ENCODE measurements around the gene PANK1. TPM values are rescaled to one million over a fixed set of nuclear protein-coding genes. Genes with fewer than 3 reads are reported as not detected.

The PANK1 gene
- total and polyA plus RNA-seq, 7 experiments from 2014 or later = 0.24 to 5.9 (median 0.95) TPM

DNA sequence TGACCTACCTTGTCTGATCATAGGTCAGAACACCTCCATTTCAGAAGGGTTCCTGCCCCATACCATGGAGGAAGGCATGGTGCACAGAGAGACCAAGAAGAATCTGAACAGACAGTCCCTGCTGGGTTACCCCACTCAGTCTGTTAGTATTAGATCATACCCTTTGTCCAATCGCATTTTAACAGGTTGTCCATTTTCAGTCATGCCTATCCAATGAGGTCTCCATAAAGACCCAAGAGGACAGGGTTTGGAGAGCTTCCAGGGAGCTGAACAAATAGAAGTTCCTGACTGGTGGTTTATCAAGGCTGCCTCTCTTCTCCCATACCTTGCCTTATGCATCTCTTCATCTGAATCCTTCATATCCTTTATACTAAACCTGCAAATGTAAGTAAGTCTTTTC, 88.4 kb downstream of the PANK1 start:
- no peak overlapping the region for H3K4me3 ChIP-seq (ENCODE audit: low read length)
- H3K4me1 ChIP-seq (ENCODE audit: control insufficient read depth in 2 of 2, insufficient read depth in 2 of 2, low read length in 2 of 2) = no peaks in the 10 kb centered on the region
- H3K27ac ChIP-seq (ENCODE audit: low read depth, low read length) = no peak overlapping the region
- peaks cover 0 to 2% (median 0%) of the 10 kb centered on the region in 11 donors for H3K9me3 Mint-ChIP-seq
- intact Hi-C loops (cut with micrococcal nuclease) = no loop called here
- H3K9me3 ChIP-seq (ENCODE audit: control insufficient read depth in 2 of 3, low read length in 3 of 3) = no peaks in the 10 kb centered on the region
- no peaks in the 10 kb centered on the region for H3K4me1 Mint-ChIP-seq
- POLR2A ChIA-PET = interaction anchor here (1.1 kb wide), 1 partner anchor 50 kb away, joined by 5 read pairs; no protein-coding TSS in a partner anchor
- no peak for DNase-seq
- no peak overlapping the region for H3K4me3 Mint-ChIP-seq
- no peak overlapping the region for H3K27ac Mint-ChIP-seq
- no peaks in the 10 kb centered on the region for H3K27me3 ChIP-seq (ENCODE audit: control insufficient read depth in 2 of 2, insufficient read depth in 2 of 2, low read length in 2 of 2)
- H3K36me3 ChIP-seq (ENCODE audit: control insufficient read depth in 2 of 3, insufficient read depth in 3 of 3, low read length in 3 of 3) = no peaks in the 10 kb centered on the region
- no peak for ATAC-seq
- CTCF ChIA-PET = interaction anchor here (0.7 kb wide), 1 partner anchor 178 kb away, joined by 4 read pairs; no protein-coding TSS in a partner anchor
- peaks cover 5 to 18% (median 8%) of the 10 kb centered on the region in 5 donors for H3K27me3 Mint-ChIP-seq
- H3K36me3 Mint-ChIP-seq = no peaks in the 10 kb centered on the region

DNA sequence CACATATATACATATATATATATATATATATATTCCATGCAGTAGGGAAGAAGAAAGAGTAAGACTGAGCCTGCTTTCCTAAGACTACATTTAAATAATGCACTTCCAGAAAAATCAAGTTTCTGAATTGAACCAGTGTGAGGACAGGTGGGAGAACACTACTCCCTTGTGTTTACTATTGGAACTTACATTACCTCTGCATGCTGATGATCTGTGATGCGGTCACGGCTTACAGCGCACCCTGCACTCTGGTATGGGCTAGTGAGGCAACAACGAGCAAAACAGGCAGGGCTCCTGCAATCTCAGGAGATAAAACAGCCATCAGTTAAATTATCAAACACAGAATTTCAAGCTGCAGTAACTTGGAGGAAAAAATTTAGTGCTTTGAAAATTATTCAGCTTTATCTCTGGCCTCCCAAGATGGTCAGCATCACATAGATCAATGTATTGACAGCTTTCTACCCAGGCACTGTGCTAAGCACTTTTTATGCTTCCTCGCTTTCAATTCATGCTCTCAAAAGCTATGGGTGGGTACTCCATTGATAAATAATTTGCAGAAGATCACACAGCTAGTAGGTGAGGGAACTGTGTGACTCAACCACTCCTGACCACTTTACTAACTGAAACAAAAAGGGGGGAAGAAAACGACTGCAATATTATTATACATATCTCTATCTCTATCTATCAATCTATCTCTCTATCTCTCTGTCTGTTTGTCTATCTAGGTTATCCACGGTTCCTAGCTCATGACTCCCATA, 89.2 kb downstream of the PANK1 start:
- ATAC-seq (no peak), DNase-seq (no peak)
- Mint-ChIP-seq H3K4me1 (no peaks in the 10 kb centered on the region), H3K36me3 (no peaks in the 10 kb centered on the region), H3K27ac (no peak overlapping the region), H3K27me3 (peaks cover 5 to 18% (median 8%) of the 10 kb centered on the region in 5 donors), H3K9me3 (peaks cover 0 to 2% (median 0%) of the 10 kb centered on the region in 11 donors), H3K4me3 (no peak overlapping the region)
- Histone ChIP-seq H3K4me3 (ENCODE audit: low read length) (no peak overlapping the region), H3K27ac (ENCODE audit: low read depth, low read length) (no peak overlapping the region), H3K27me3 (ENCODE audit: control insufficient read depth in 2 of 2, insufficient read depth in 2 of 2, low read length in 2 of 2) (no peaks in the 10 kb centered on the region), H3K36me3 (ENCODE audit: control insufficient read depth in 2 of 3, insufficient read depth in 3 of 3, low read length in 3 of 3) (no peaks in the 10 kb centered on the region), H3K9me3 (ENCODE audit: control insufficient read depth in 2 of 3, low read length in 3 of 3) (no peaks in the 10 kb centered on the region), H3K4me1 (ENCODE audit: control insufficient read depth in 2 of 2, insufficient read depth in 2 of 2, low read length in 2 of 2) (no peaks in the 10 kb centered on the region)
- ChIA-PET CTCF (no interaction called here), POLR2A (interaction anchor here (1.1 kb wide), 1 partner anchor 51 kb away, joined by 5 read pairs; no protein-coding TSS in a partner anchor)
- intact Hi-C loops (cut with micrococcal nuclease) = no loop called here

DNA sequence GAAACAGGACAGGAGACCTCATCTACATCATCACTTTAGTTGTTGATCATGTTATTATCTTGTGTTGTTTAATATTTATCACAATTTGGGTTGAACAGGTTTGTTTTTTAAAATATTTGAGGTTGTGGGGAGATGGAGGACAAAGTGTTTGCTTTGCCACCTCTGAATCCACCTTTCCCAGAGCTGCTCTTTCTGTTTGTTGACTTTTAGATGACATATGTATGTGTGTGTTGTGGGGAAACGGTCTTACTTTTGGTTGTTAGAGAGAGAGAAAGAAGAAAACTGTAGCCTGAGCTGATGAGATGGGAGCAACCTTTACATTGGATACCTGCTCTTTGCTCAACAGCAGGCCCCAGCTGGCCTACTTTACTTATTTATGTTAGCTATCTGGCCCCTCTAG, 90.6 kb downstream of the PANK1 start:
- H3K4me3 Mint-ChIP-seq = no peak overlapping the region
- peaks cover 5 to 17% (median 11%) of the 10 kb centered on the region in 5 donors for H3K27me3 Mint-ChIP-seq
- Histone ChIP-seq H3K27ac (ENCODE audit: low read depth, low read length) (no peak overlapping the region), H3K27me3 (ENCODE audit: control insufficient read depth in 2 of 2, insufficient read depth in 2 of 2, low read length in 2 of 2) (no peaks in the 10 kb centered on the region), H3K36me3 (ENCODE audit: control insufficient read depth in 2 of 3, insufficient read depth in 3 of 3, low read length in 3 of 3) (no peaks in the 10 kb centered on the region), H3K4me3 (ENCODE audit: low read length) (no peak overlapping the region), H3K4me1 (ENCODE audit: control insufficient read depth in 2 of 2, insufficient read depth in 2 of 2, low read length in 2 of 2) (no peaks in the 10 kb centered on the region), H3K9me3 (ENCODE audit: control insufficient read depth in 2 of 3, low read length in 3 of 3) (no peaks in the 10 kb centered on the region)
- DNase-seq (no peak), ATAC-seq (no peak)
- H3K36me3 Mint-ChIP-seq = no peaks in the 10 kb centered on the region
- POLR2A ChIA-PET = no interaction called here
- H3K27ac Mint-ChIP-seq = no peak overlapping the region
- H3K4me1 Mint-ChIP-seq = no peaks in the 10 kb centered on the region
- intact Hi-C loops (cut with micrococcal nuclease) = no loop called here
- CTCF ChIA-PET = no interaction called here
- H3K9me3 Mint-ChIP-seq = peaks cover 0 to 2% (median 0%) of the 10 kb centered on the region in 11 donors

DNA sequence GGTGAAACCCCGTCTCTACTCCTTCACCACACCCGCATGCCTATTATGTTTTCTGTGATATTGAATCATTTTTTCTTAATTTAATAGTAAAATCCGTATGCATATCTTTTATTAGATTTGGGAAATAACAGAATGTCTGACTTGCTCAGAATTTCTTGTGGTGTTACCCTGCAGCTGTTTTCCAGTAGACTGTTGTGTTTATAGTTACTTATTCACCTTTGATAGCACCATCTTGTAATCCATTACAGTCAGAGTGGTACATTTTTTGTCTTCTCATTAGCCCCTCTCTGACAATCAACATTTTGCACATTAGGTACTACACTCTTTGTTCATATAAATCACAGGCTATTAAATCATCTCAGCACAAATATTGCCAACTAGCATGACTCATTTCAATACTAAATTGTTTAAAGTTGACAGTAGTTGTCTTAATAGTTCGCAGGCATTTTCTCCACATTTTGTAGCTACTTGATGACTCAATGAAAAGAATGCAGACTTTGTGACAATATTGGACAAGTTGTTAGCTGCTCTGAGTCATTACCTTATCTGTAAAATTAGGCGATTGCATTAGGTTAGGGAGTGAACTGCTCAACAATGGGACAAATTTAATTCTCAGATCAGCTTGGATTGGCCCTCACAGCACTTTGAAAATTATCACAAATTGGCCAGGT, 91.8 kb downstream of the PANK1 start:
- no peaks in the 10 kb centered on the region for H3K4me1 Mint-ChIP-seq
- H3K36me3 Mint-ChIP-seq = no peaks in the 10 kb centered on the region
- peaks cover 4 to 15% (median 7%) of the 10 kb centered on the region in 5 donors for H3K27me3 Mint-ChIP-seq
- intact Hi-C loops (cut with micrococcal nuclease) = no loop called here
- no peak overlapping the region for H3K27ac Mint-ChIP-seq
- Histone ChIP-seq H3K27me3 (ENCODE audit: control insufficient read depth in 2 of 2, insufficient read depth in 2 of 2, low read length in 2 of 2) (no peaks in the 10 kb centered on the region), H3K27ac (ENCODE audit: low read depth, low read length) (no peak overlapping the region), H3K4me3 (ENCODE audit: low read length) (no peak overlapping the region), H3K36me3 (ENCODE audit: control insufficient read depth in 2 of 3, insufficient read depth in 3 of 3, low read length in 3 of 3) (no peaks in the 10 kb centered on the region), H3K4me1 (ENCODE audit: control insufficient read depth in 2 of 2, insufficient read depth in 2 of 2, low read length in 2 of 2) (no peaks in the 10 kb centered on the region), H3K9me3 (ENCODE audit: control insufficient read depth in 2 of 3, low read length in 3 of 3) (no peaks in the 10 kb centered on the region)
- DNase-seq (no peak), ATAC-seq (no peak)
- CTCF ChIA-PET = no interaction called here
- POLR2A ChIA-PET = no interaction called here
- H3K4me3 Mint-ChIP-seq = no peak overlapping the region
- no peaks in the 10 kb centered on the region for H3K9me3 Mint-ChIP-seq

DNA sequence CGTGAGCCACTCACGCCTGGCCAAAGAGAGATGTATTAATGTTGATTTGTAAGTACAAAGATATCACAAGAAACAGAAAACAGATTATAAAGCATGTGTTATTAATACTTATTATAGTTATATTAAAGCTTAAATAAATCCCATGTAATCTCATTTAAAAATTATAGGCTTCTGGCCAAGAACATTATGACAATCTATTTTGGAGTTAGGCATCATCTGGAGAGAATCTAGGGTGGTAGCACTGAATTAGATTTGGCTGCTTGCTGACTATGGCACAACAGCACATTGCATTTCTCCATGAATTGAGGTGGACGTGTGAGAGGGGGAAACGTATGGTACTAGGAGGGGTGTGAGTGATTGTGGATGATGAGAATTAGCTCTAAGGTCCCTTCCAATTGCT, 92.8 kb downstream of the PANK1 start:
- Mint-ChIP-seq H3K4me1 (no peaks in the 10 kb centered on the region), H3K27me3 (peaks cover 0 to 19% (median 4%) of the 10 kb centered on the region in 5 donors), H3K27ac (no peak overlapping the region), H3K36me3 (no peaks in the 10 kb centered on the region), H3K4me3 (no peak overlapping the region), H3K9me3 (no peaks in the 10 kb centered on the region)
- Histone ChIP-seq H3K36me3 (ENCODE audit: control insufficient read depth in 2 of 3, insufficient read depth in 3 of 3, low read length in 3 of 3) (no peaks in the 10 kb centered on the region), H3K27me3 (ENCODE audit: control insufficient read depth in 2 of 2, insufficient read depth in 2 of 2, low read length in 2 of 2) (no peaks in the 10 kb centered on the region), H3K9me3 (ENCODE audit: control insufficient read depth in 2 of 3, low read length in 3 of 3) (no peaks in the 10 kb centered on the region), H3K27ac (ENCODE audit: low read depth, low read length) (no peak overlapping the region), H3K4me1 (ENCODE audit: control insufficient read depth in 2 of 2, insufficient read depth in 2 of 2, low read length in 2 of 2) (no peaks in the 10 kb centered on the region), H3K4me3 (ENCODE audit: low read length) (no peak overlapping the region)
- intact Hi-C loops (cut with micrococcal nuclease) = no loop called here
- ChIA-PET POLR2A (no interaction called here), CTCF (no interaction called here)
- DNase-seq (no peak), ATAC-seq (no peak)

DNA sequence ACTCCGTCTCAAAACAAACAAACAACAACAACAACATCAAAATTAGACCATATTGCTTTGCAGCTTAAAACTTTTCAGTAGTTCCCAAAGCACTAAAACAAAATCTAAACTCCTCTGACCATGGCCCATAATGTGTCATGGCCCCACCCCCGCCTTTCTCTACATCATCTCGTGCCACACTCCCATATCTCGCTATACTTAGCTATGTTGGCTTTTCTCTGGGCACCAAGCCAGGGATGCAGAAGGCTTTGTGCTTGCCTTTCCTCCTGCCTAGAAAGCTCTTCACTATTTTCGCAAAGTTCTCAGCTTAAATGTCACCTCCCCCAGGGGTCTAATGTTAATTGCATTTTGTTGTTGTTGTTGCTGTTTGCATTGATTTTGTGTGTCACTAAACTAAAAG, 94.5 kb downstream of the PANK1 start:
- no peaks in the 10 kb centered on the region for H3K36me3 Mint-ChIP-seq
- no peak overlapping the region for H3K27ac Mint-ChIP-seq
- H3K27me3 Mint-ChIP-seq = peaks cover 0 to 25% (median 4%) of the 10 kb centered on the region in 5 donors
- Histone ChIP-seq H3K4me1 (ENCODE audit: control insufficient read depth in 2 of 2, insufficient read depth in 2 of 2, low read length in 2 of 2) (no peaks in the 10 kb centered on the region), H3K27me3 (ENCODE audit: control insufficient read depth in 2 of 2, insufficient read depth in 2 of 2, low read length in 2 of 2) (no peaks in the 10 kb centered on the region), H3K9me3 (ENCODE audit: control insufficient read depth in 2 of 3, low read length in 3 of 3) (no peaks in the 10 kb centered on the region), H3K4me3 (ENCODE audit: low read length) (no peak overlapping the region), H3K27ac (ENCODE audit: low read depth, low read length) (no peak overlapping the region), H3K36me3 (ENCODE audit: control insufficient read depth in 2 of 3, insufficient read depth in 3 of 3, low read length in 3 of 3) (no peaks in the 10 kb centered on the region)
- ATAC-seq (no peak), DNase-seq (no peak)
- no peaks in the 10 kb centered on the region for H3K4me1 Mint-ChIP-seq
- POLR2A ChIA-PET = no interaction called here
- H3K4me3 Mint-ChIP-seq = no peak overlapping the region
- CTCF ChIA-PET = no interaction called here
- intact Hi-C loops (cut with micrococcal nuclease) = no loop called here
- peaks cover 0 to 5% (median under 1%) of the 10 kb centered on the region in 11 donors for H3K9me3 Mint-ChIP-seq

Measured in naive thymus-derived CD4-positive, alpha-beta T cell (primary cell).